Inflammatory macrophage (primary cell): Measurements from ENCODE around the gene BLVRA.
"Not testable (repeated sequence)": the region's sequence is repeated elsewhere in the genome, so short reads cannot be mapped to it uniquely, and the experiment has no call there.

Experiments used
- DNase-seq, 2 donors: peaks; one replicate each; pipeline ENCODE4 v3.0.0-alpha.2; 2020 to 2022
- total RNA-seq, 18 experiments: gene quantifications; one replicate each; lab custom pipeline; 2026; ENCODE audit warnings: mixed read lengths in 6 of 18, inconsistent platforms in 2 of 18; lab: John Stamatoyannopoulos, UW

The BLVRA gene
- total RNA-seq, result 44.9 to 220 (median 87.3) reads per million in 18 experiments

GRCh38 chr7:43758029-43758821 is at the start of gene BLVRA:
BLVRA (plus strand) TSS chr7:43758680; CDS start chr7:43771159, 12,479 bp downstream.
- peak; percentile 60 to 68 for DNase-seq

DNA sequence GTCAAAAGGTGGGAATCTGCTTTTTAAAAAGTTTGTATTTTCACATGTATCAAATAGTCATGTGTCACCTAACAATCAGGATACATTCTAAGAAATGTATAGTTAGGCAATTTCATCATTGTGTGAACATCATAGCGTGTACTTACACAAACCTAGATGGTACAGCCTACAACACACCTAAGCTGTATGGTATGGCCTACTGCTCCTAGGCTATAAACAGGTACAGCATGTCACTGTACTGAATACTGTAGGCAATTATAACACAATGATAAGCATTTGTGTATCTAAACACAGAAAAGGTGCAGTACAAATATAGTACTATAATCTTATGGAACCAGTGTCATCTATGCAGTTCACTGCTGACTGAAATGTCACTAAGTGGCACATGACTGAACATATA is 47.0 kb upstream of the BLVRA start:
- DNase-seq, result no peak

GRCh38 chr7:43715966-43716365 is 42.5 kb upstream of the BLVRA start:
- DNase-seq, result not testable (repeated sequence)

GRCh38 chr7:43716598-43716997 is 41.9 kb upstream of the BLVRA start:
- no peak for DNase-seq

GRCh38 chr7:43721193-43721806 is 37.2 kb upstream of the BLVRA start:
- peak; percentile 18 to 64 for DNase-seq

DNA sequence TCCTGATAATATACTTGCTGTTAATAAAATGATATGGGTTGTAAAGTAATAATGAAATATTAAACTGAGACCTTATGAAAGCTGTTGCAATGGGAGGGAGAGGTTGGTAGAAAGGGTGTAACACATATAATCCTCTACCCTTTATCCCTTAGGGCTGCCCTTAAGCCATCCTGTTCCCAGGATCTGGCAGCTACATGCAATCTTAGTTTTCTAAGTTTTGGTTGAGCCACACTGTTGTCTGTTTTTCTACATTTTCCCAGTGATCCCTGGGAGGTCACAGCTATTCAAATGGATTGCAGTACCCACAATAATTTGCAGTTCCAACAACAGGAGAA is 35.5 kb upstream of the BLVRA start:
- DNase-seq, result no peak

- no peak for DNase-seq
Measured at GRCh38 chr7:43725251-43725650, 33.2 kb upstream of the BLVRA start.

GRCh38 chr7:43726466-43726865 is 32.0 kb upstream of the BLVRA start:
- DNase-seq, result no peak

- no peak for DNase-seq
Measured at GRCh38 chr7:43727003-43727402, 31.5 kb upstream of the BLVRA start.

GRCh38 chr7:43727494-43727893 is 31.0 kb upstream of the BLVRA start:
- DNase-seq, result no peak

DNA sequence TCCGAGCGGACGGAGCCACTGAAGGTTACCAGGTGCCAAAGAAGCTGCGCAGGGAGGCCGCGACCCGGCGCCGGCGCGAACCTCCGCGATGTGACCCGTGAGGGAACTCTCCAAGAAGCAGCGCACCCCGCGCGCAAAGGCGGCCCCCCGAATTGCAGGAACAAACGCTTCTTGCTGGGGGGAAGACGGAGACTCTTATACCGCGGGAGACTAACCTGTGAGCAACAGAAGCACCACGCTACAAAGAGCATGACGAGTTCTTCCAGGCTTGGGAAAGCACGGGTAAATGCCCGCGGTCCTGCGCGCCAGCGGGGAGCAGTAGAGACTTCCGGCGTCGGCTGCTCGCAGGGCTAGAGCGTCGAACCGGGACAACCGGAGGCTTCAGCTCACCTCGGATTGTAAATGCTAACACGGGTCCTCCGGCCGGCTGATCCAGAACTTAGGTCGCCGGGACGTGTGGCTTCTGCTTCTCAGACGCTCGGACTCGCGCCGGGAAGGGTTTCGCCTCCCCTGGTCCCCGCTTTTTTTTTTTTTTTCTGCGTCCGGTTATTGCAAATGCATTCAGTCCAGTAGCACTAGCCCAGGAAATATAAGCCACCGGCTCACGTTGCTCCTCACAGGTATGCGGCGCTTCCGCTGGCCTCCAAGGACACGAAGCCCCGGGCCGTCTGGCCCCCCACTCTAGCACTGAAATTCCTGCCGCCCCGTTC is 29.1 kb upstream of the BLVRA start, which contains the start of gene COA1:
COA1 (minus strand) TSS at position 310 of the 710 bp plus-strand sequence. CDS start 80,909 bp downstream, outside the sequence.
- DNase-seq, result peak; percentile 91 to 94

DNA sequence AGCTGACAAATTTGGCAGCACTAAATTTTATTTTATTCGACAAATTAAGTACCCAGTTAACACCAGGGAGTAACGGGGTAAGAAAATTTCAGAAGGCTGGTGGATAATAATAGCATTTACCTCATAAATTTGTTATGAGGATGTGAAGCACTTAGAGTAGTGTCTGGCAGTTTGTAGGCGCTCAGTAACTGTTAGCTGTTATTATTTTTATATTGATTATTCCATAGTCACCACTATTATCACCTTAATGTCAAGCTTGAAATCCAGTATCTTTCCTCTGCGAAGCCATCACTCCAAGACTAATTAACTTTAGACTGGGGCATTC is 28.6 kb upstream of the BLVRA start:
- DNase-seq, result peak in 1 of 2 donors; percentile 5

- DNase-seq, result not testable (repeated sequence)
Measured at GRCh38 chr7:43731494-43731893, 27.0 kb upstream of the BLVRA start.

DNA sequence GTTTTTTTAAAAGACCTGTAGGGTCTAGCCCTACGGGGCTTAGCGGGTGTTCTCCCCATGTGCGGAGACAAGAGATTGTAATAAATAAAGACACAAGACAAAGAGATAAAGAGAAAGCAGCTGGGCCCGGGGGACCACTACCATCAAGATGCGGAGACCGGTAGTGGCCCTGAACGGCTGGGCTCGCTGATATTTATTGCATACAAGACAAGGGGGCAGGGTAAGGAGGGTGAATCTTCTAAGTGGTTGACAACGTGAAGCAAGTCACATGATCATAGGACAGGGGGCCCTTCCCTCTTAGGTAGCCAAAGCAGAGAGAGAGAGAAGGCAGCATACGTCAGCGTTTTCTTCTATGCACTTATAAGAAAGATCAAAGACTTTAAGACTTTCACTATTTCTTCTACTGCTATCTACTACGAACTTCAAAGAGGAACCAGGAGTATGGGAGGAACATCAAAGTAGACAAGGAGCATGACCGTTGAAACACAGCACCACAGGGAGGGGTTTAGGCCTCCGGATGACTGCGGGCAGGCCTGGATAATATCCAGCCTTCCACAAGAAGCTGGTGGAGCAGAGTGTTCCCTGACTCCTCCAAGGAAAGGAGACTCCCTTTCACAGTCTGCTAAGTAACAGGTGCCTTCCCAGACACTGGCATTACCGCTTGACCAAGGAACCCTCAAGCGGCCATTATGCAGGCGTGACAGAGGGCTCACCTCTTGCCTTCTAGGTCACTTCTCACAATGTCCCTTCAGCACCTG is 23.7 kb upstream of the BLVRA start:
- DNase-seq, result not testable (repeated sequence)

GRCh38 chr7:43735403-43735801 is 23.1 kb upstream of the BLVRA start:
- DNase-seq, result no peak

DNA sequence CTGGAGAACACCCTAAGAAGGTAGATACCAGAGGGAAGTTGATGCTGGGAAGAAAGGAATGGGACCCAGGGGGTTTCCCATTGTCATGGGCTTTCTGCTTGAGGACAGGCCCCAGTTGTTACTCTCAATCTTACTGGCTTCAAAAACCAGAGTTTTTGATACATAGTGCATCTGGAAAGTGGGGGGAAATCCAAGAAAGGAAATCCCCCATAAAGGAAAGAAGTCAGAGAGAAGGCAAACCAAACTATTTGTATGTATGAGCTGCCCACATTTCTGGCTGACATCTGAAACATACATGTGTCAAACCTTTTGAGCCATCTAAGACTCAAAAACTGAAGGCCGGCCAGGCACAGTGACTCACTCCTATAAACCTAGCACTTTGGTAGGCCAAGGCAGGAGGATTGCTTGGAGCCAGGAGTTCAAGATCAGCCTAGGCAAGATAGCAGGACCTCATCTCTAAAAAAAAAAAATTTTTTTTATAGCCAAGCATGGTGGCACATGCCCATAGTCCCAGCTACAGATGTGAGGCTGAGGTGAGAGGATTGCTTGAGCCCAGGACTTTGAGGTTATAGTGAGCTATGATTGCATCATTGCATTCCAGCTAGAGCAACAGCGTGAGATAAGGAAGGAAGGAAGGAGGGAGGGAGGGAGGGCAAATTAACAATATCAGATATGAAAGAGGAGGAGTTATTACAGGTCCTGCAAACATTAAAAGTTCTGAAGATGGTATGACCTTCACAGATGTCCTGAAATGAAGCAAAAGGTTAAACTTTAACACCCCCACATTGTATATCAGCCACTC is 22.5 kb upstream of the BLVRA start:
- DNase-seq, result no peak

- no peak for DNase-seq
Measured at GRCh38 chr7:43737467-43738127, 20.9 kb upstream of the BLVRA start.

- DNase-seq, result no peak
Measured at GRCh38 chr7:43742692-43743091, 15.8 kb upstream of the BLVRA start.

GRCh38 chr7:43747328-43748105 is 11.0 kb upstream of the BLVRA start:
- DNase-seq, result peak; percentile 61 to 63

- DNase-seq, result no peak
Measured at GRCh38 chr7:43749383-43749940, 9.0 kb upstream of the BLVRA start.
